Right hindlimb (tissue), 1 donor: ENCODE data around the gene DGKK.
"Not testable (repeated sequence)": the region's sequence is repeated elsewhere in the genome, so short reads cannot be mapped to it uniquely, and the experiment has no call there.

Experiments used
- DNase-seq: peaks from one replicate; pipeline ENCODE4 v3.0.0-alpha.2; 2018

DGKK gene

DNA sequence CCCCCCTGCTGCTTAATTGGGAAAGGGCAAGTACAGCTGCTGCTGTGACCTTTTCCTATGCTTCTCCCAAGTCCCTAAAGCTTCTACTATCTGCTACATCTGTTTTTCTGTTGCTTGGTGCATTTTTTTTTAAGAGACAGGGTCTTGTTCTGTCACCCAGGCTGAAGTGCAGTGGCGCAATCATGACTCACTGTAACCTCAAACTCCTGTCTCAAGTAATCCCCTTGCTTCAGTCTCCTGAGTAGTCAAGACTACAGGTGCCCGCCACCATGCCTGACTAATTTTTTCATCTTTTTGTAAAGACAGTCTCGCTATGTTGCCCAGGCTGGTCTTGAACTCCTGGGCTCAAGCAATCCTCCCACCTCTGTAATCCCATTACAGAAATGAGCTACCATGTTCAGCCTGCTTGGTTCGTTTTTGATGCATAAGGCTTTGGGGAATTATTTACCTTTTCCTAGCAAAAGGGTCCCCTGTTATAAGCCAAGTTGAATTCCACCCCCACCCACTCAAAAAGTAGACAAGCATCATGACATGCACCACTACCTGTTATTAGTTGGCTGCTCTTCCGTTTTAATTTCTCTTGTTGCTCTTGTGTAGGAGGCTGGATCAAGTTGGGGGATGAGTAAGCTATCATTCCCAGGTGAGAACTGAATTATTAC lies 39.6 kb downstream of the DGKK start:
- DNase-seq = no peak

DNA sequence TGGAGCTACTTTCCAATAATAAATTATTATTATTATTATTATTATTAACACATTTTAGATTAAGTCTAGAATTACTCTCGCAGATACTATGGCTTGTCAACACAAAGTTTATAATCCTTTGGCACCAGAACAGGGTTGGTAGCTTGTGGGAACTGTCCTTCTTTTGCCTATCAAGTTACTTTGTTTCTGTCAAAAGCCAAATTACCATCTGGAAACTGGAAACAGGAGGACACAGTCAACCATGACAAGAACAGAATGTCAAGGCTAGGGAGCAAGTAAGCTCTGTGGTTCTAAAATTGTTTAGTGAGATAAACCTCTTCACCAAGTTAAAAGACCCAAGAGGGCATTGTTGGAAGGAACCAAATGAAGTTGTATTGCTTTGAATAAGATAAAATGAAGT lies 42.5 kb downstream of the DGKK start:
- no peak for DNase-seq

GRCh38 chrX:50407976-50408375 lies 62.6 kb downstream of the DGKK start:
- DNase-seq = no peak

DNA sequence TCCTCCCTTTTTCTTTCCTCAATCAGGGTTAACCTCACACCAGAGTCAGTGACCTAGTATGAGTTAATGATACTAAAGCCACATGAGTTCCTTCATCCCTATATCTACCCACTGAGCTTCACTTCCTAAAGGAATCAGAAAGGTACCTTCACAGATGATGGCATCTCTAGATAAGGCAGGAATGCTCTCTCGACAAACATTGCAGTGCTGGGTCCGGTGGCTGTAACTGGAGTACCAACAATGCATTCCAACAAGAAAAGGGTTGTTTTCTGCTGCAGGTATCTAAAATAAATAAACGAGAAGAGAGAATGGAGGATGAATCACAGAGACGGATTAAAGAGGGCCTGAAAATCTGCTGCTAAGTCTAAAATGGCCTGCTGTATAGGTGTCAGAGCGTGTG lies 66.7 kb downstream of the DGKK start:
- no peak for DNase-seq

GRCh38 chrX:50402886-50403285 lies 67.7 kb downstream of the DGKK start:
- DNase-seq = no peak

DNA sequence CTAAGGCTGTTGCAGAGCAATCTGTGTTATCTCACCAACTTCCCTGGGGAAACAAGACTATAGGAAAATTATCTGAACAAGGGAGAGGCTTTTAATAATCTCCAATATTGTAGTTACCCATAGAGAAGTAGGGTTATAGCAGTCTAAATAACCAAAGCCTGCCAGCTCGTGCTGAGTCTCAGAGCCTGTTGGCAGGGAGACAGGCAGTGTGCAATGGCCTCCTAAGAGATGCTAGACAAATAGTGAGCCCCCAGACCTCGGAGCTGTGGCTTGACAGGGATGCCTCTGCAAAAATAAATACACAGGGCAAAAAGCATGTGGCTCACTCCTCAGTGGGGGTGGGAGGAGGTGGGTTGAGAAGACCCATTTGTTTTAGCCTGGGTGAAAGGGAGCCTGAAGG lies 76.7 kb downstream of the DGKK start:
- no peak for DNase-seq

DNA sequence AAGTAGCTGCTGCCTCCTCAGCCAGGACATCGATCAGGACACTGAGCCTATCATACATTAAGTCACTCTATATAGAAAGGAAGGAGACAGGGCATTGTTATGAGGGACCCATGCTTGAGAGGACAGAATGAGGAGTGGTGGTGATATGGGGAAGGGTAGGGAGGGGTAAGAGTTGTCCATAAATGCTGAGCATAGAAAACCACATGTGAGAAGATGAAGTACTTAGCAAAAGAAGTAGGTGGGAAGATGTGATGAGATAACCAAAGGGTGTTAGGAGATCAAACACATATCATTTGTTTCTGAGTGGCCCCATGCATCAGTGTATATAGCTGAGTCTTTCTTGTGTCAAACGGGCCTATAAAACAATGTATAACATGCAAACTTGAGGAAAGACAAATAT lies 84.1 kb downstream of the DGKK start:
- no peak for DNase-seq

- DNase-seq = no peak
Measured at GRCh38 chrX:50381729-50382415, 88.8 kb downstream of the DGKK start.

DNA sequence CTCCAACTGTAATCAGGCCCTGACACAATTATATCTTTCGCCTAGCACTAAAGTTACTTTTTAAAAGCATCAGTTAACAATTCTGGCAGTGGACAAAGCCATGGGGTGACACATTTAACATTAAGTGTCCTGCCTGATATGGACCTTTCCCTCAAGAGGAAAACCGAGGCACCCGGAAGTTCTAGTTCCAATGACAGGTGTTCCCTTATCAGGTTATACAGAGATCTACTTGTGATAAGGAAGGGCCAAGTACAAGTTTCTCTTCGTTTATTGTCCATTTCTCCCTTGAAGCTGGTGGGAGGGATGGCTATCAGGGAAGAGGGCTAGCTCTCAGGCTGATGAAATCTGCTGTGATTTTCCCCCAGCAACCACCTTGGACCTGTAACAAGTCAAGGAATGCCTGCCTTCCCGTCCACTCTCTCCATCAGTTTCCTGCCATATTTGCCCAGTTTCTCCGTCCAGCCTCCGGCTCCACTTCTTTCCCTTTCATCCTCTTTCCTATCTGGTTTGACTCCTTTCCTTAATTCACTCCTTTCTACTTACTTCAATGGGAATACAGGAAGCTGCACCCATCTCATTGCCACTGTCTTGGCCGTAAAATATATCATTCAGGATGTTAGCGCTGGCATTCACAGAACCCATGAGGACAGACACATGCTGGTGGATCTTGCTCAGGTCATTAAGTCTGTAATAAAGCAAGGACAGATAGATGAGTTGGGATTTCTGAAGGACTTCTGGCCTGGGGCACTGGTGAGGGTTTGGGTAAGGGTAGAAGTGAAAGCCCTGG lies 95.0 kb downstream of the DGKK start:
- DNase-seq = no peak

DNA sequence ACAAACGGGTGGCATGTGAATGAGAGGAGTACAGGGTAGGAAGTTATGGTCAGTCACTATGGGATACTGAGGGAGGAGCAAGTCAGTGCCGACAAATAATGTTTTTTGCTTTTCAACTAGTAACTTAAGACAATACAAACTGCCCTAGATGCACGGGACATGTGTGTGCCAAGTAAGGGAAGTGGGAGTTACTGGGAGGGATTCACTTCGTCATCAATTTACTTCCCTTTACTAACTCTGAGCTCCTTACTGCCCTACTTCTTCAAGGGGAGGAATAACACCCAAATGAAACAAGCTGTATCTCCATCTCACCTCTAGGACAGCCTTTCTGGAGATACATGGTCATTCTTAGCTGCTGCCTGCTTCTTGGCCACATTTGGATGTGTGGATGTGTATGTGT lies 97.7 kb downstream of the DGKK start:
- DNase-seq = no peak

DNA sequence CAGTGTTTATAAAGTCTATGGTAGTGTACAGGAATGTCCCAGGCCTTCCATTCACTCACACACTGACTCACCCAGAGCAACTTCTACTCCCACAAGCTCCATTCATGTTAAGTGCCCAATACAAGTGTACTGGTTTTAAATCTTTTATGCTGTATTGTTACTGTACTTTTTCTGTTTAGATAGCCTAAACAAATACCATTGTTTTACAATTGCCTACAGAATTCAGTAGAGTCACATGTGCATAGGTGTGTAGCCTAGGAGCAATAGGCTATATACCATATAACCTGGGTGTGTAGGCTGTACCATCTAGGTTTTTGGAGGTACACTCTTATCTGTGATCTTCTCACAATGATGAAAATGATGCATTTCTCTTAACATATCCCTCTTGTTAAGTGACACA lies 126.7 kb downstream of the DGKK start:
- no peak for DNase-seq

- DNase-seq = no peak
Measured at GRCh38 chrX:50333308-50333707, 137.3 kb downstream of the DGKK start.

GRCh38 chrX:50332668-50333067 lies 138.0 kb downstream of the DGKK start:
- DNase-seq = not testable (repeated sequence)

GRCh38 chrX:50327235-50327634 lies 143.4 kb downstream of the DGKK start:
- no peak for DNase-seq
